Activated naive CD4-positive, alpha-beta T cell treated with anti-CD3 and anti-CD28 coated beads, Interleukin-2, amount 50 U/mL, for 72 hours (primary cell): ENCODE data around the gene NDUFAF8. TPM values are rescaled to one million over a fixed set of nuclear protein-coding genes. Genes with fewer than 3 reads are reported as not detected.
A peak's percentile ranks its signal among the peaks of the same experiment; 100 is the strongest.

Experiments
- ATAC-seq, 2 donors: fragments of 150-1000 bp; cut with Tn5 transposase; 2 replicates each; pipeline ENCODE4 v1.10.0; 2021; ENCODE audit warnings: mild to moderate bottlenecking in 2 of 2, moderate library complexity in 2 of 2
- DNase-seq, 2 donors: peaks; one replicate each; pipeline ENCODE4 v3.0.0; 2021 to 2022; ENCODE audit warnings: low spot score in 2 of 2
- H3K27ac Mint-ChIP-seq, 2 donors: one replicate each; pipeline ENCODE4 v1.8.0; 2022; ENCODE audit warnings: mild to moderate bottlenecking in 2 of 2, mixed read lengths in 2 of 2
- H3K36me3 Mint-ChIP-seq, 2 donors: one replicate each; pipeline ENCODE4 v1.8.0; 2022; ENCODE audit warnings: mixed read lengths in 2 of 2
- H3K9me3 Mint-ChIP-seq, 2 donors: one replicate each; pipeline ENCODE4 v1.8.0; 2022; ENCODE audit warnings: mixed read lengths in 2 of 2
- total RNA-seq, 2 donors: library from RNA; stranded (reverse); gene quantifications; one replicate each; pipeline ENCODE4 v1.2.3, GENCODE V29; 2022

Gene NDUFAF8
- total RNA-seq, 2 donors from 2014 or later = 50.1 to 52.5 TPM

GRCh38 chr17:81241648-81242420, 2.7 kb downstream of the NDUFAF8 start:
- H3K27ac Mint-ChIP-seq = peak overlapping the region; percentile 41 to 90
- ATAC-seq (no peak), DNase-seq (peak in 1 of 2 donors; percentile 84)
- no peaks in the 10 kb centered on the region for H3K9me3 Mint-ChIP-seq
- H3K36me3 Mint-ChIP-seq = peaks cover 8 to 18% of the 10 kb centered on the region in 2 donors

- Mint-ChIP-seq H3K9me3 (no peaks in the 10 kb centered on the region), H3K27ac (peak overlapping the region in 1 of 2 donors; percentile 90), H3K36me3 (peaks cover 8 to 18% of the 10 kb centered on the region in 2 donors)
- ATAC-seq (no peak), DNase-seq (no peak)
These were observed 3.6 kb downstream of the NDUFAF8 start for GRCh38 chr17:81242421-81243332.

GRCh38 chr17:81243333-81243664, 4.2 kb downstream of the NDUFAF8 start:
- no peak overlapping the region for H3K27ac Mint-ChIP-seq
- H3K36me3 Mint-ChIP-seq = peaks cover 8 to 18% of the 10 kb centered on the region in 2 donors
- no peaks in the 10 kb centered on the region for H3K9me3 Mint-ChIP-seq
- ATAC-seq (no peak), DNase-seq (no peak)

GRCh38 chr17:81244358-81245023, 5.4 kb downstream of the NDUFAF8 start:
- peaks cover 8 to 18% of the 10 kb centered on the region in 2 donors for H3K36me3 Mint-ChIP-seq
- no peaks in the 10 kb centered on the region for H3K9me3 Mint-ChIP-seq
- ATAC-seq = no peak
- DNase-seq = no peak
- peak overlapping the region; percentile 21 to 79 for H3K27ac Mint-ChIP-seq

- ATAC-seq (peak in 1 of 2 donors; percentile 13), DNase-seq (no peak)
- H3K27ac Mint-ChIP-seq = peak overlapping the region; percentile 21 to 79
These were observed 6.0 kb downstream of the NDUFAF8 start for GRCh38 chr17:81245024-81245664.

GRCh38 chr17:81245665-81246342, 6.7 kb downstream of the NDUFAF8 start:
- Mint-ChIP-seq H3K36me3 (peaks cover 0 to 10% of the 10 kb centered on the region in 2 donors), H3K9me3 (no peaks in the 10 kb centered on the region), H3K27ac (peak overlapping the region in 1 of 2 donors; percentile 21)
- DNase-seq (no peak), ATAC-seq (no peak)

More at GRCh38 chr17:81245024-81245664, 6.0 kb downstream of the NDUFAF8 start:
- peaks cover 2 to 12% of the 10 kb centered on the region in 2 donors for H3K36me3 Mint-ChIP-seq
- H3K9me3 Mint-ChIP-seq = no peaks in the 10 kb centered on the region

GRCh38 chr17:81246343-81246670, 7.2 kb downstream of the NDUFAF8 start:
- H3K9me3 Mint-ChIP-seq = no peaks in the 10 kb centered on the region
- no peak overlapping the region for H3K27ac Mint-ChIP-seq
- DNase-seq (no peak), ATAC-seq (no peak)
- peaks cover 0 to 10% of the 10 kb centered on the region in 2 donors for H3K36me3 Mint-ChIP-seq

- peak overlapping the region in 1 of 2 donors; percentile 55 for H3K27ac Mint-ChIP-seq
- DNase-seq (no peak), ATAC-seq (no peak)
- peaks cover 0 to 6% of the 10 kb centered on the region in 2 donors for H3K36me3 Mint-ChIP-seq
- no peaks in the 10 kb centered on the region for H3K9me3 Mint-ChIP-seq
These were observed 7.7 kb downstream of the NDUFAF8 start for GRCh38 chr17:81246679-81247338.

GRCh38 chr17:81247339-81247990, 8.3 kb downstream of the NDUFAF8 start:
- DNase-seq (no peak), ATAC-seq (no peak)
- no peaks in the 10 kb centered on the region for H3K9me3 Mint-ChIP-seq
- H3K27ac Mint-ChIP-seq = peak overlapping the region in 1 of 2 donors; percentile 55
- H3K36me3 Mint-ChIP-seq = peaks cover 0 to 2% of the 10 kb centered on the region in 2 donors

GRCh38 chr17:81248649-81249048, 9.5 kb downstream of the NDUFAF8 start:
- peak overlapping the region; percentile 2 to 14 for H3K27ac Mint-ChIP-seq

GRCh38 chr17:81249223-81250040, 10.3 kb downstream of the NDUFAF8 start:
- Mint-ChIP-seq H3K9me3 (no peaks in the 10 kb centered on the region), H3K27ac (no peak overlapping the region), H3K36me3 (peaks cover 0 to 4% of the 10 kb centered on the region in 2 donors)
- ATAC-seq = peak in 1 of 2 donors; percentile 12
- DNase-seq = no peak

More at GRCh38 chr17:81248649-81249048, 9.5 kb downstream of the NDUFAF8 start:
- no peak for ATAC-seq
- DNase-seq = no peak
- Mint-ChIP-seq H3K36me3 (peaks cover 0 to 4% of the 10 kb centered on the region in 2 donors), H3K9me3 (no peaks in the 10 kb centered on the region)

GRCh38 chr17:81250286-81251093, 11.4 kb downstream of the NDUFAF8 start:
- Mint-ChIP-seq H3K9me3 (no peaks in the 10 kb centered on the region), H3K36me3 (peaks cover 0 to 4% of the 10 kb centered on the region in 2 donors), H3K27ac (no peak overlapping the region)
- no peak for DNase-seq
- no peak for ATAC-seq

GRCh38 chr17:81251094-81251708, 12.1 kb downstream of the NDUFAF8 start:
- ATAC-seq (no peak), DNase-seq (no peak)
- Mint-ChIP-seq H3K9me3 (no peaks in the 10 kb centered on the region), H3K27ac (no peak overlapping the region), H3K36me3 (peaks cover 0 to 4% of the 10 kb centered on the region in 2 donors)
